ENCODE results near the gene PSMD9.

PSMD9 gene

DNA sequence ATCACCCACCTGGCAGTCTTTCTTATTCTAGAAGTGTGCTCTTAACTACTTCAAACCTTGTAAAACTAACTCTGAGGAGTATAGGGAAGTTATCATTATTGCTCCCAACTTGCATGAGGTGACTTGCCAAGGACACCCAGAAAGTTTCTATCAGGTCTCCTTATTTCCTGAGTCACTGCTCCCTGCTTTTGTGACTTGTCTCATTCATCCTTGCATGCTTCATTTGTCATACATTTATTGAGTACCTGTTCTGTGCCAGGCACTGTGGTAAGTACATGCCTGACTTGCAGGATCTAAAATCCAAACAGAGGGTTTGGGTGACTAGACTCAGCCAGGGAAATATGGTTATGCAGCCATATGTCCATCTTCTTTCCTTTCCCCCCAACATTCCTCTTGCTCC lies 55.3 kb downstream of the PSMD9 start:
- H3K9me3 ChIP-seq (ENCODE audit: control insufficient read depth in 1 of 2, low read length in 2 of 2), result no peaks in the 10 kb centered on the region
- H3K27ac ChIP-seq (ENCODE audit: low read length), result no peak overlapping the region

DNA sequence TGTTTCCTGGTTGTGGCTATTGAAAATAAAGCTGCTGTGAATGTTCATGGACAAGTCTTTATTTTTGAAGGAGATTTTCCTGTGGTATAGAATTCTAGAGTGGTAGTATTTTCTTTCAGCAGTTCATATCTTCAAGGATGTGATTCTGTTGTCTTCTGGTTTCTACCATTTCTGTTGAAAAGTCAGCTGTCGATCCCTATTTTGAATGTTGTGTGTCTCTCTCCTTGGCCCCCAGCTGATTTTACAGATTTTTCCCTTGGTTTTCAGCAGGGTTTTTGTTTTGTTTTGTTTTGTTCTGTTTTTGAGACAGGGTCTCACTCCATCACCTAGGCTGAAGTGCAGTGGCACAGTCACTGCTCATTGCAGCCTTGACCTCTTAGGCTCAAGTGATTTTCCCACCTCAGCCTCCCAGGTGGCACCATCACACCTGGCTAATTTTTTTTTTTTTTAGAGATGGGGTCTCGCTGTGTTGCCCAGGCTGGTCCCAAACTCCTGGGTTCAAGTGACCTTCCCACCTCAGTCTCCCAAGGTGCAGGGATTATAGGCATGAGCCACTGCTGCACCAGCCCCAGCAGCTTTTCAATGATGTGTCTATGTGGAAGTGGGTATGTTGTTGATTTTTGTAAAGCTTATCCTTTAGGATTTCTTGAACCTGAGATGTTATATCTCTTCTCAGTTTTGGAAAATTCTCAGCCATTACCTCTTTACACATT lies 57.9 kb downstream of the PSMD9 start:
- H3K4me1 ChIP-seq (ENCODE audit: control insufficient read depth in 1 of 2, insufficient read depth in 2 of 2, low read length in 2 of 2), result no peaks in the 10 kb centered on the region
- no peaks in the 10 kb centered on the region for H3K9me3 ChIP-seq (ENCODE audit: control insufficient read depth in 1 of 2, low read length in 2 of 2)
- H3K27me3 ChIP-seq (ENCODE audit: low read depth, low read length), result no peaks in the 10 kb centered on the region
- no peak overlapping the region for H3K4me3 ChIP-seq (ENCODE audit: low read depth in 1 of 2, low read length in 2 of 2)
- H3K36me3 ChIP-seq (ENCODE audit: control insufficient read depth in 1 of 2, insufficient read depth in 2 of 2, low read length in 2 of 2), result no peaks in the 10 kb centered on the region
- no peak overlapping the region for H3K27ac ChIP-seq (ENCODE audit: low read length)

More for the DNA sequence above, 55.3 kb downstream of the PSMD9 start:
- Histone ChIP-seq H3K4me3 (ENCODE audit: low read depth in 1 of 2, low read length in 2 of 2) (no peak overlapping the region), H3K36me3 (ENCODE audit: control insufficient read depth in 1 of 2, insufficient read depth in 2 of 2, low read length in 2 of 2) (no peaks in the 10 kb centered on the region), H3K4me1 (ENCODE audit: control insufficient read depth in 1 of 2, insufficient read depth in 2 of 2, low read length in 2 of 2) (no peaks in the 10 kb centered on the region), H3K27me3 (ENCODE audit: low read depth, low read length) (no peaks in the 10 kb centered on the region)

DNA sequence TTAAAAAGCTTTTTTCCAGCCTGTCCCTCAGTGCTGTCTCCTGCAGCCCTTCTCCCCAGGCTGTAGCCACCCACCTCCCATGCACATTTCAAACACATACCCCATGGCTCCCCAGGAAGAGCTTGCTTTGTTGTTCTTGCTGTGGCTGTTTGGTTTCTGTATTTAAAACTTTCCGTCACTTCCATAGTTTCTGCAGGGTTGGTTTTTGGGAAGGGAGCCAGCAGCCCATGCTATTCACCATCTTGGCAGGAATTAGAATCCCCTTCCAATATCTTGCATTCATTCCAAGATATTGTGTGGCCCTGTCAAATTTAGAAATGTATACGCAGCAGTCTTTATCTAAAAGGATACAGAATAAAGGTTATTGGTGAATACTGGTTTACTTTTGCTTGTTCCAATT lies 59.4 kb downstream of the PSMD9 start:
- Histone ChIP-seq H3K27me3 (ENCODE audit: low read depth, low read length) (no peaks in the 10 kb centered on the region), H3K9me3 (ENCODE audit: control insufficient read depth in 1 of 2, low read length in 2 of 2) (no peaks in the 10 kb centered on the region), H3K4me3 (ENCODE audit: low read depth in 1 of 2, low read length in 2 of 2) (no peak overlapping the region), H3K36me3 (ENCODE audit: control insufficient read depth in 1 of 2, insufficient read depth in 2 of 2, low read length in 2 of 2) (no peaks in the 10 kb centered on the region), H3K4me1 (ENCODE audit: control insufficient read depth in 1 of 2, insufficient read depth in 2 of 2, low read length in 2 of 2) (no peaks in the 10 kb centered on the region), H3K27ac (ENCODE audit: low read length) (no peak overlapping the region)

DNA sequence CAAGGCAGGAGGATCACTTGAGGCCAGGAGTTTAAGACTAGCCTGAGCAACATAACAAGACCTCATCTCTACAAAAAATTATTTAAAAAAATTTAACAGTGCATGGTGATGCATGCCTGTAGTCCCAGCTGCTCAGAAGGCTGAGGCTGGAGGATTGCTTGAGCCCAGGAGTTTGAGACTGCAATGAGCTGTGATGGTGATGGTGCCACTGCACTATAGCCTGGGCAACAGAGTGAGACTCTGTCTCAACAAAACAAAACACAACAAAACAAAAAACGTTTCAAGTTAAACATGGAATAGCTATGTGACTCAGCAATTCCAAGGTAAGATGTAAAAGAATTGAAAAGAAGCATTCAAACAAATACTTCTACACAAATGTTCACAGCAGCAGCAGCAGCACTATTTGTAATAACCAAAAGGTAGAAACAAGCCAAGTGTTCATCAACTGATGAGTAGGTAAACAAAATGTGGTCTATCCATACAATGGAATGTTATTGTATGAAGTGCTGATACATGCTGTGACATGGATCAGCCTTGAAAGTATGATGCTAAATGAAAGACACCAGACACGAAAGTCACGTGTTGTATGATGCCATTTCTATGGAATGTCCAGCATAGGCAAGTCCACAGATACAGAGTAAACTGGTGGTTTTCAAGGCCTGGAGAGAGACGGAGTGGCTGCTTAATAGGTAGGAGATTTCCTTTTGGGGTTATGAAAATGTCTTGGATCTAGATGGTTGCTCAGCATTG lies 61.2 kb downstream of the PSMD9 start:
- no peaks in the 10 kb centered on the region for H3K4me1 ChIP-seq (ENCODE audit: control insufficient read depth in 1 of 2, insufficient read depth in 2 of 2, low read length in 2 of 2)
- H3K9me3 ChIP-seq (ENCODE audit: control insufficient read depth in 1 of 2, low read length in 2 of 2), result no peaks in the 10 kb centered on the region
- H3K4me3 ChIP-seq (ENCODE audit: low read depth in 1 of 2, low read length in 2 of 2), result no peak overlapping the region
- no peaks in the 10 kb centered on the region for H3K36me3 ChIP-seq (ENCODE audit: control insufficient read depth in 1 of 2, insufficient read depth in 2 of 2, low read length in 2 of 2)
- no peak overlapping the region for H3K27ac ChIP-seq (ENCODE audit: low read length)
- no peaks in the 10 kb centered on the region for H3K27me3 ChIP-seq (ENCODE audit: low read depth, low read length)

DNA sequence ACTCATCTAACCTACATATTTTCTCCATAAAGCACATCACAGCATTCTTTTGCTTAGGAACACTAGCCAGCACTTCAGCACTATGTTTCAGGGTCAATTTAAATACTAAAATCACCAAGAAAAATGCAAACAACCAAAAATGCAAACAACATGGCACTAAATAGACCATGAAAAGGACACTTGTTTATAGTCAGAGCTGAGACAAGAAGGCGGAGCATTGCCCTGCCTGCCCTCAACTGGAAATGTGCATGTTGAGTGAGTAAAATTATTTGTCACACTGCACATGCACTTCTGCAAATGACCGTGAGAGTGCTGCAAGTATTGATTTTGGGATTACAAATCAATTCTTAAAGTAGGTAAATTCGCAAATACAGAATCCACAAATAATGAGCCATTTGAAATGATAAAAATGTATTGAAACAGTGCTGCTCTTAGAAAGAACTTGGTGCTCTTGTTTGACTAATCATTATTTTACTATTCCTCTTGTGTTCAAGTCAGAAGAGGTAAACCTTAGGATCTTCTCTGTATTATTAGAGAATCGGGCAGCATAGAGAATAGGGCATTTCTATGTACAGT lies 64.6 kb downstream of the PSMD9 start:
- Histone ChIP-seq H3K4me3 (ENCODE audit: low read depth in 1 of 2, low read length in 2 of 2) (no peak overlapping the region), H3K27me3 (ENCODE audit: low read depth, low read length) (no peaks in the 10 kb centered on the region), H3K4me1 (ENCODE audit: control insufficient read depth in 1 of 2, insufficient read depth in 2 of 2, low read length in 2 of 2) (no peaks in the 10 kb centered on the region), H3K27ac (ENCODE audit: low read length) (no peak overlapping the region), H3K36me3 (ENCODE audit: control insufficient read depth in 1 of 2, insufficient read depth in 2 of 2, low read length in 2 of 2) (no peaks in the 10 kb centered on the region), H3K9me3 (ENCODE audit: control insufficient read depth in 1 of 2, low read length in 2 of 2) (no peaks in the 10 kb centered on the region)

DNA sequence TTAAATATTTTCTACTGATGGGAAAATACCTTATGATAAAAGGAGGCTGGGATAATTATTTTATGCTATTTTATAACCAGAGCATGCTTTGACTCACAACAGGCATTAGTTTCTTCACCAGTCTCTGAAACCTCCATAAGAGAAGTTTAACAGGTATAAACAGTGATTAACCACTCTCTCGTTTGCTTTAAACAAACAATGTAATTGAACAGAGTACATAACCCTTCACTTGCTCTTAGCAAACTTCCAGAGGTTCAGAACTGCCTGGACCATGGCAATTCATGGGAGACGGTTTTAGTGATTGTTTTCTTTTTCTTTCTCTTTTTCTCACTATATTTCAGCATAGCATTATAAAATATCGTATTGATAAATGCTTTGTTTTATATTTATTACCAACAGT lies 65.1 kb downstream of the PSMD9 start:
- H3K36me3 ChIP-seq (ENCODE audit: control insufficient read depth in 1 of 2, insufficient read depth in 2 of 2, low read length in 2 of 2), result no peaks in the 10 kb centered on the region
- H3K4me1 ChIP-seq (ENCODE audit: control insufficient read depth in 1 of 2, insufficient read depth in 2 of 2, low read length in 2 of 2), result no peaks in the 10 kb centered on the region
- H3K4me3 ChIP-seq (ENCODE audit: low read depth in 1 of 2, low read length in 2 of 2), result no peak overlapping the region
- no peaks in the 10 kb centered on the region for H3K27me3 ChIP-seq (ENCODE audit: low read depth, low read length)
- H3K9me3 ChIP-seq (ENCODE audit: control insufficient read depth in 1 of 2, low read length in 2 of 2), result no peaks in the 10 kb centered on the region
- H3K27ac ChIP-seq (ENCODE audit: low read length), result no peak overlapping the region

DNA sequence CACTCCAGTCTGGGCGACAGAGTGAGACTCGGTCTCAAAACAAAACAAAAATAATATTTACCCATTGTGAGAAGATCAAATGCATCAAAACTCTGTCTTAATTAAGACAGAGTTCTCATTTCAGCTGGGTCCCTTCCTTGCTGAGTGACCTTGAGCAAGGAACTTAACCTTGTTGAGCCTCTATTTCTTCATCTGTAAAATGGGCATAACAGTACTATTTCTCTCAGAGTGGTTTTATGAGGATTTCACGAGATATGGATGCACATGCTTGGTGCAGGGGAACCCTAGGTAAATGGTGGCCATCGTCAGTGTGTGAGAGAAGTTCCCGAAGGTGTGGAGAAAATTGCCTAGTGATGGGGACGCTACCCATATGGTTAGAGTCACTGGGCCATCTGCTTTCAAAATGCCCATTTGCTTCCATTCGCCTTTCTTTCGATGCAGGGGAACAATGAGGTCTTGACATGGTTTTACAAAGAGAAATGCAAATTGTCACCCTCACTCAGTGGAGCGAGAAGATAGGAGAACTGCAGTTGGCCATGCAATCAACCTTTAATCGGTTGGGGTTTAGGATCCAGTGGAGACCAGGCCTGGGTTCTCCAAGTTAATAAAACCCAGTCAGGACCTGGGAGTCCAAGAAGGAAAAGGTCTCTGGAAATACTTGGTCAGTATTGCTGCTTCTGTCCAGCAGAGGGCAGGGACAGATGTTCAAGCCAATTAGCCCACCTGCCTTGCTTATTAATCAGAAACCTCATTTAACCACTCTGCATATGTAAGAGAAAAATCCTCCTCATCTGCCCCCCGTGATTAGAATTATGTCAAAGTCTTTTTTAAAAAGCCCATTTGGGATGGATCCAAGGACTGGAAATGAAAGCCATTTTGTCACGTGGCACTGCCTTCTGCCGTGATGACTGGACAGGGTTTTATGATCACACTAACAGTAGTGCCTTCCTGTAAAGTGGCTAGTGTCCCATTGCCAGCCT lies 67.0 kb downstream of the PSMD9 start:
- H3K4me3 ChIP-seq (ENCODE audit: low read depth in 1 of 2, low read length in 2 of 2), result no peak overlapping the region
- no peaks in the 10 kb centered on the region for H3K4me1 ChIP-seq (ENCODE audit: control insufficient read depth in 1 of 2, insufficient read depth in 2 of 2, low read length in 2 of 2)
- H3K27ac ChIP-seq (ENCODE audit: low read length), result no peak overlapping the region
- H3K9me3 ChIP-seq (ENCODE audit: control insufficient read depth in 1 of 2, low read length in 2 of 2), result no peaks in the 10 kb centered on the region
- H3K36me3 ChIP-seq (ENCODE audit: control insufficient read depth in 1 of 2, insufficient read depth in 2 of 2, low read length in 2 of 2), result no peaks in the 10 kb centered on the region
- H3K27me3 ChIP-seq (ENCODE audit: low read depth, low read length), result no peaks in the 10 kb centered on the region

DNA sequence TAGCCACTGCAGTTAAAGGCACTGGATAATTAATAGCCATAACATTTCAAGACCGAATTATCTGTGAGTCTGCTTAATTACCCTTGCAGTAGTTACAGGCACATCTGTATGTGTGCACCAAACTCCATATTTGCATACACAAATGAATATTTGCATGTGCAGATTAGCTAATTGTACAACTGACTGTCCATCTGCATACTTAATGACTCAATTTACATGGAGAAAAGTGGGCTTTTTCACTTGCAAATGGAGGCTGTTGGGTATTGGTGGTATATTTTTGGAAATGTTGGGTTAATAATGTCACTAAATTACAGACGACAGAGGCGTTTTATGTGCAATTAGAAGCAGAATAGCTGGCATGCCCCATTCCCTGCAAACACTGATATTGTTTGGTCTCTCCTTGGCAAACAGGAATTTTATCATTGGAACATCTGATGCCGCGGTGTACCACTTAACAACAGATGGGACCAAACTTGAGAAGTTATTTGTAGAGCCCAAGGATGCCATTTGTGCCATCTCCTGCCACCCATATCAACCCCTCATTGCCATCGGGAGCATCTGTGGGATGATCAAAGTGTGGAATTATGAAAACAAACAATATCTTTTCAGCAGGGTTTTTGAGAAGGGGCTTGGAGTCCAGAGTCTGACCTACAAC lies 69.4 kb downstream of the PSMD9 start:
- no peaks in the 10 kb centered on the region for H3K27me3 ChIP-seq (ENCODE audit: low read depth, low read length)
- H3K9me3 ChIP-seq (ENCODE audit: control insufficient read depth in 1 of 2, low read length in 2 of 2), result no peaks in the 10 kb centered on the region
- no peak overlapping the region for H3K27ac ChIP-seq (ENCODE audit: low read length)
- H3K4me3 ChIP-seq (ENCODE audit: low read depth in 1 of 2, low read length in 2 of 2), result no peak overlapping the region
- H3K4me1 ChIP-seq (ENCODE audit: control insufficient read depth in 1 of 2, insufficient read depth in 2 of 2, low read length in 2 of 2), result no peaks in the 10 kb centered on the region
- no peaks in the 10 kb centered on the region for H3K36me3 ChIP-seq (ENCODE audit: control insufficient read depth in 1 of 2, insufficient read depth in 2 of 2, low read length in 2 of 2)

DNA sequence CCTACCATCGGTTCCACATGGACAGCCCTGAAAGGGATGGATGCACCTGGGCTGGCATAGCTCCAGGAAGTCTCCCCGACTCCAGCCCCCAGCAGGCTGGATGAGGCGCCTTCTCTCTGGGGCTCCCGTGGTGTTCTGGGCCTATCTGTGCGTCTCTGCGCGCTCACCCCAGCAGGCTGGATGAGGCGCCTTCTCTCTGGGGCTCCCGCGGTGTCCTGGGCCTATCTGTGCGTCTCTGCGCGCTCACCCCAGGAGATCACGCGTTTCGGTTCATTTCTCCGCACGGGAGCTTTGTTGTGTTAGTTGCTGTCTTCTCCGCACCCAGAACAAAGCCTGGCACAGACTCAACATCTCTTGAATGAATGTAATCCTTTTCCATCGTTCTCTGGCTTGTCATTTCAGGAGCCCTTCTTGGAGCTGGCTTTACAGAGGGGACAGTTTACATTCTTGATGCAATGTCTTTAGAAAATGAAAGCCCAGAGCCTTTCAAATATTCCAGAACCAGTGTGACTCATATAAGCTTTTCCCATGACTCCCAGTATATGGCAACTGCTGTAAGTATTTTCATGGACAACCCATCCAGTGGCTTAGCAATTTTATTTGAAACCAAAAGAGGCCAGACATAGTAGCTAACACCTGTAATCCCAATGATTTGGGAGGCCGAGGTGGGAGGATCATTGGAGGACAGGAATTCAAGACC lies 70.1 kb downstream of the PSMD9 start:
- H3K27me3 ChIP-seq (ENCODE audit: low read depth, low read length), result no peaks in the 10 kb centered on the region
- no peak overlapping the region for H3K27ac ChIP-seq (ENCODE audit: low read length)
- H3K4me1 ChIP-seq (ENCODE audit: control insufficient read depth in 1 of 2, insufficient read depth in 2 of 2, low read length in 2 of 2), result no peaks in the 10 kb centered on the region
- no peak overlapping the region for H3K4me3 ChIP-seq (ENCODE audit: low read depth in 1 of 2, low read length in 2 of 2)
- H3K36me3 ChIP-seq (ENCODE audit: control insufficient read depth in 1 of 2, insufficient read depth in 2 of 2, low read length in 2 of 2), result no peaks in the 10 kb centered on the region
- no peaks in the 10 kb centered on the region for H3K9me3 ChIP-seq (ENCODE audit: control insufficient read depth in 1 of 2, low read length in 2 of 2)

DNA sequence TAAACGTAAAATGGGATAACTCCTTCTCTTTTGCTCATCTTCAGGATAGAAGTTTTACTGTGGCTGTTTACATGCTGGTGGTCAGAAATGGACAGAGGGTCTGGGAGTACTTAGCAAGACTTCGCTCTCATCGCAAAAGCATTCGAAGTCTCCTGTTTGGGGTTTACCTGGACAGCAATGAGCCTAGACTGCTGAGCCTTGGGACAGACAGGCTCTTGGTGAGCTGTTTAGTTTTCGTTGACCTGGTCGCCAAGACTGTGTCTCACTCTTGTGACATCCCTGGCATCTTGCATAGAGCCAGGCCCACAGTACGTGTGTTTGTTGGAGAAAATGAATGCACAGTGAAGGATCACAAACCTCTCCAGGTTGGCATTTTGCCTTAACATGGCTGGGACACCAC lies 72.0 kb downstream of the PSMD9 start:
- Histone ChIP-seq H3K27ac (ENCODE audit: low read length) (no peak overlapping the region), H3K36me3 (ENCODE audit: control insufficient read depth in 1 of 2, insufficient read depth in 2 of 2, low read length in 2 of 2) (no peaks in the 10 kb centered on the region), H3K9me3 (ENCODE audit: control insufficient read depth in 1 of 2, low read length in 2 of 2) (no peaks in the 10 kb centered on the region), H3K4me1 (ENCODE audit: control insufficient read depth in 1 of 2, insufficient read depth in 2 of 2, low read length in 2 of 2) (peaks cover 0 to 3% of the 10 kb centered on the region in 2 donors), H3K4me3 (ENCODE audit: low read depth in 1 of 2, low read length in 2 of 2) (no peak overlapping the region), H3K27me3 (ENCODE audit: low read depth, low read length) (no peaks in the 10 kb centered on the region)
